GM23248 (cell line): ENCODE results near the gene FBLN2. TPM values are rescaled to one million over a fixed set of nuclear protein-coding genes. Genes with fewer than 3 reads are reported as not detected.

ENCODE experiments used
- DNase-seq: peaks from one replicate; pipeline ENCODE4 v3.0.0-alpha.2; 2015
- H2AFZ ChIP-seq: fragments of 200-600 bp; sonication (generic); 2 replicates; pipeline ENCODE4 v1.6.1; 2016; ENCODE audit warnings: antibody characterized with exemption
- H3F3A ChIP-seq: fragments of 200-600 bp; sonication (generic); 2 replicates; pipeline ENCODE4 v1.6.1; 2016; ENCODE audit warnings: mild to moderate bottlenecking, antibody characterized with exemption, mixed run types; ENCODE audit not compliant: insufficient read depth
- H3K27ac ChIP-seq: fragments of 200-600 bp; sonication (generic); 2 replicates; pipeline ENCODE4 v1.5.1; 2016; ENCODE audit warnings: mild to moderate bottlenecking
- H3K27me3 ChIP-seq: fragments of 200-600 bp; sonication (generic); replicated peaks from 2 replicates; pipeline ENCODE4 v1.6.1; 2016; ENCODE audit warnings: mild to moderate bottlenecking; ENCODE audit not compliant: insufficient read depth
- H3K36me3 ChIP-seq: fragments of 200-600 bp; sonication (generic); 2 replicates; pipeline ENCODE4 v1.6.1; 2016; ENCODE audit warnings: low read depth, mild to moderate bottlenecking
- H3K4me1 ChIP-seq: fragments of 200-600 bp; sonication (generic); 2 replicates; pipeline ENCODE4 v1.6.1; 2016; ENCODE audit warnings: mild to moderate bottlenecking; ENCODE audit not compliant: insufficient read depth
- H3K4me2 ChIP-seq: fragments of 200-600 bp; sonication (generic); one replicate; pipeline ENCODE4 v1.6.1; 2016; ENCODE audit warnings: mild to moderate bottlenecking; ENCODE audit not compliant: unreplicated experiment
- H3K4me3 ChIP-seq: fragments of 200-600 bp; sonication (generic); 2 replicates; pipeline ENCODE4 v1.5.1; 2016; ENCODE audit warnings: mild to moderate bottlenecking
- H3K79me2 ChIP-seq: fragments of 200-600 bp; sonication (generic); 2 replicates; pipeline ENCODE4 v1.6.1; 2016; ENCODE audit warnings: mild to moderate bottlenecking; ENCODE audit not compliant: insufficient read depth
- H3K9ac ChIP-seq: fragments of 200-600 bp; sonication (generic); 2 replicates; pipeline ENCODE4 v1.6.1; 2016; ENCODE audit warnings: mild to moderate bottlenecking
- H3K9me2 ChIP-seq: fragments of 200-600 bp; sonication (generic); 2 replicates; pipeline ENCODE4 v1.6.1; 2016; ENCODE audit warnings: mixed run types, mild to moderate bottlenecking, moderate library complexity; ENCODE audit not compliant: insufficient read depth
- H3K9me3 ChIP-seq: fragments of 200-600 bp; sonication (generic); one replicate; pipeline ENCODE4 v1.6.1; 2017; ENCODE audit warnings: low read depth
- H4K20me1 ChIP-seq: fragments of 200-600 bp; sonication (generic); 2 replicates; pipeline ENCODE4 v1.6.0; 2016; ENCODE audit not compliant: insufficient read depth
- EZH2 ChIP-seq: fragments of 200-600 bp; sonication (generic); IDR thresholded peaks from 2 replicates; pipeline ENCODE4 v1.6.1; 2018; ENCODE audit warnings: antibody characterized with exemption, mild to moderate bottlenecking; ENCODE audit not compliant: insufficient read depth, poor library complexity, severe bottlenecking
- EZH2phosphoT487 ChIP-seq: fragments of 200-600 bp; sonication (generic); IDR thresholded peaks from 2 replicates; pipeline ENCODE4 v1.6.1; 2018; ENCODE audit warnings: antibody characterized with exemption, moderate library complexity, mild to moderate bottlenecking, low read depth; ENCODE audit not compliant: insufficient read depth
- WGBS, 2 experiments: methylation state at CpG; one replicate each; pipeline ENCODE4 v1.1.6; 2015 to 2017; ENCODE audit warnings: low lambda C conversion rate in 2 of 2, low coverage in 1 of 2; ENCODE audit errors: missing lambda C conversion rate in 2 of 2; 5-methylcytosine and 5-hydroxymethylcytosine counted together
- in situ Hi-C: fragments of 300-500 bp; cut with MboI; formaldehyde crosslinking; loops from 2 replicates; pipeline ENCODE4 v1.15.0; 2020
- polyA plus RNA-seq: library from polyadenylated mRNA; unstranded; fragments of >200 nt; fragmentation: Nextera tagmentation; extraction: Ambion mirVana; gene quantifications from 2 replicates; pipeline ENCODE4 v1.2.1, GENCODE V29; 2016
- total RNA-seq: library from RNA; depleted of rRNA; stranded (reverse); fragments of >200 nt; shearing (Covaris generic); gene quantifications from 2 replicates; pipeline ENCODE4 v1.2.3, GENCODE V29; 2014

The FBLN2 gene
- total and polyA plus RNA-seq, 2 experiments from 2014 or later, result 447 to 636 TPM

GRCh38 chr3:13598201-13598600 lies 49.3 kb downstream of the FBLN2 start:
- Histone ChIP-seq H3K4me2 (no peak overlapping the region), H3K4me3 (no peak overlapping the region), H4K20me1 (no peaks in the 10 kb centered on the region), H3K9me2 (no peaks in the 10 kb centered on the region), H3K27ac (no peak overlapping the region), H3F3A (peaks cover 29% of the 10 kb centered on the region), H3K36me3 (no peaks in the 10 kb centered on the region), H3K27me3 (no peaks in the 10 kb centered on the region), H2AFZ (no peak overlapping the region), H3K9ac (no peak overlapping the region), H3K79me2 (peaks cover 62% of the 10 kb centered on the region), H3K9me3 (no peaks in the 10 kb centered on the region), H3K4me1 (peaks cover 26% of the 10 kb centered on the region)
- TF ChIP-seq EZH2phosphoT487 (no peak), EZH2 (no peak)
- no peak for DNase-seq
- 71 to 82% methylated on average over 5 of the region's 5 CpGs for WGBS, 2 experiments
- in situ Hi-C loops, result no loop called here

DNA sequence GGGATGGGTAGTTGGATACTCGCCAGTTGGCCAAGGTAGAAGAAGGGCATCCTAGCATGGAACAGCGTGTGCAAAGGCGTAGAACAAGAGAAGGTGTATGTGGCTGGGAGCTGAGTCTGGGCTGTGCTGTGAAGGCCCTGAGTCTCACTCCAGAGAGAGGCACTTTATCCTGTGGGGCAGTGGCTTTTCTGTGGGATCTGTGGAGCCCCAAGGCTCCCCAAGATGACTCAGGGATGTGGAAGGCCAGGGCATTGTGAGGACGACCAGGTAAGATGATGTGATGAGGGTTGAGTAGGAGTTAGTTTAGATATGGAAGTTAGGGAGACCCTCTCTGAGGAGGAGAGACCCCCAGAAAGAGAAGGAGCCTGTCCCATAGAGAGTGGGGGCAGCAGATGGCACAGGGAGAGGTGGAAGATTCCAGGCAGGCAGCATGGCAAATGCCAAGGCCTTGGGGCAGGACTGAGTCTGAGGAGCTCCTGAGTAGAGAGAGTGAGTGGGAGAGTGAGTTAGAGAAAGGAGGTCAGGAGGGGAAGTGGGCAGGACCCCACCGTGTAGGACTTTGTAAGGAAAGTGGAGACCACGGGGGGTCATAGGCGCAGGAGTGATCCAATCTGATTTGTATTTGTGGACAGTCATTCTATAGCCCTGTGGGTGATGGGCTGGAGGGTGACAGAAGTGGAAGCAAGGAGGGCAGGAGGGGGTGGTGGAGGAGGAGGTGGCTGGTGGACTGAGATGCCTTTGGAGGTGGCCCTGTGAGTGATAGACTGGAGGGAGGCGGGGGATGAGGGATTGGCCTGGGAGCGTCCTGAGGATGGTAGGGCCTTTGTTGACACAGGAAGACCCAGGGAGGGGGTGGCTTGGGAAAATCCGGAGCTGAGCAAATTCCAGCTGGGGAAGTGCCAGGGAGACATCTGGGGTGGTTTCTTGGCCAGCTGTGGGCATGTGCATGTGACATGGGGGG lies 50.3 kb downstream of the FBLN2 start:
- Histone ChIP-seq H2AFZ (no peak overlapping the region), H3K9me3 (no peaks in the 10 kb centered on the region), H3K36me3 (no peaks in the 10 kb centered on the region), H3K27me3 (no peaks in the 10 kb centered on the region), H3K4me2 (no peak overlapping the region), H3K27ac (peak overlapping the region; percentile 51), H3K9me2 (no peaks in the 10 kb centered on the region), H3F3A (peaks cover 29% of the 10 kb centered on the region), H3K4me3 (no peak overlapping the region), H4K20me1 (no peaks in the 10 kb centered on the region), H3K4me1 (peaks cover 26% of the 10 kb centered on the region), H3K9ac (peak overlapping the region; percentile 37), H3K79me2 (peaks cover 55% of the 10 kb centered on the region)
- DNase-seq, result peak; percentile 69
- WGBS, 2 experiments, result 54 to 58% methylated on average over 8 to 10 of the region's 10 CpGs
- no peak for TF ChIP-seq EZH2
- no peak for TF ChIP-seq EZH2phosphoT487
- in situ Hi-C loops, result no loop called here

DNA sequence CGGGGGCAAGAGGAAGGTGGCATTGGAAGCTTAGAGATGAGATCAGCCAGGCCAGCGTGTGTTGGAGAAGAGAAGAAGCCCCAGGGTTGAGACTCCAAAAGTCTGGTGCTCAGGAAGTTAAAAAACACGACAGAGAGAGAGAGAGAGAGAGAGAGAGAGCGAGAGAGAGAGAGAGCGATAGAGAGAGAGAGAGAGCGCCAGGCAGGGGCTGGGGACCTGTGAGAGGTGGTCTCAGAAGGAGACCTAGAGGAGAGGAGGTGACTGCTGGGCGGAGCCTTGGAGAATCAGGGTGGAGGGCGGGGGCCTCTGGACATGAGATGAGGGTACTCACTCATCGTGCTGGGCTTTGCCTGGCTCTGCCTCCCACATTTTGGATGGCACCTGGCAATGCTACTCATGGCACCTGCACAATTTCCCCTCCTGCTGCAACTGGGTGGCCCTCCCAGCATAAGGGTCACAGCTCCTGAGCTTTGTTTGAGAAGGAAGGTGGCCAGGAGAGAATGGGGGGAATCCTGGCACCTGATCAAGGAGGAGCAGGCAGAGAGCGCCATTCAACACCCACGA lies 51.0 kb downstream of the FBLN2 start:
- Histone ChIP-seq H3K27ac (peak overlapping the region; percentile 51; the same call in 1 of the 2 replicates), H3K9me2 (no peaks in the 10 kb centered on the region), H3K4me2 (no peak overlapping the region), H3K9ac (no peak overlapping the region), H3K79me2 (peaks cover 55% of the 10 kb centered on the region), H3K4me3 (no peak overlapping the region), H4K20me1 (no peaks in the 10 kb centered on the region), H3K27me3 (no peaks in the 10 kb centered on the region), H3K9me3 (no peaks in the 10 kb centered on the region), H2AFZ (no peak overlapping the region), H3K36me3 (no peaks in the 10 kb centered on the region), H3K4me1 (peaks cover 26% of the 10 kb centered on the region), H3F3A (peaks cover 29% of the 10 kb centered on the region)
- no peak for DNase-seq
- 74 to 87% methylated on average over 5 to 11 of the region's 11 CpGs for WGBS, 2 experiments
- no peak for TF ChIP-seq EZH2
- TF ChIP-seq EZH2phosphoT487, result no peak
- in situ Hi-C loops, result no loop called here

- H3K79me2 ChIP-seq, result peaks cover 57% of the 10 kb centered on the region
- no peaks in the 10 kb centered on the region for H4K20me1 ChIP-seq
- H3K9me3 ChIP-seq, result no peaks in the 10 kb centered on the region
- in situ Hi-C loops, result no loop called here
- no peaks in the 10 kb centered on the region for H3K27me3 ChIP-seq
- peak; percentile 80 for DNase-seq
- H2AFZ ChIP-seq, result no peak overlapping the region
- H3K9me2 ChIP-seq, result no peaks in the 10 kb centered on the region
- H3K36me3 ChIP-seq, result no peaks in the 10 kb centered on the region
- H3K4me2 ChIP-seq, result no peak overlapping the region
- H3K9ac ChIP-seq, result peak overlapping the region; percentile 30; the same call in 1 of the 2 replicates
- peaks cover 29% of the 10 kb centered on the region for H3F3A ChIP-seq
- H3K4me3 ChIP-seq, result no peak overlapping the region
- peak overlapping the region; percentile 46 for H3K27ac ChIP-seq
- TF ChIP-seq EZH2phosphoT487 (no peak), EZH2 (no peak)
- peaks cover 26% of the 10 kb centered on the region for H3K4me1 ChIP-seq
- WGBS, 2 experiments, result 52 to 55% methylated on average over 9 of the region's 9 CpGs
These were observed 52.2 kb downstream of the FBLN2 start for GRCh38 chr3:13600950-13601691.
